Lung (tissue), 12 donors: ENCODE data around the gene VTI1A. TPM values are rescaled to one million over a fixed set of nuclear protein-coding genes. Genes with fewer than 3 reads are reported as not detected.

Experiments
- ATAC-seq: fragments of 200-7000 bp; cut with Tn5 transposase; one replicate; pipeline ENCODE4 v1.9.1; 2020; ENCODE audit warnings: moderate number of reproducible peaks; ENCODE audit not compliant: insufficient read depth, low FRiP score
- DNase-seq, 3 donors: peaks; one replicate each; pipeline ENCODE4 v3.0.0-alpha.2; 2013 to 2017
- H3K27ac ChIP-seq, 2 donors: one replicate each; pipeline ENCODE4 v1.5.1; 2013; ENCODE audit warnings: mild to moderate bottlenecking in 2 of 2, moderate library complexity in 2 of 2, control low read depth in 1 of 2, inconsistent platforms in 1 of 2, low read depth in 1 of 2, low read length in 1 of 2
- H3K27me3 ChIP-seq, 3 donors: one replicate each; pipeline ENCODE4 v1.5.1; 2013; ENCODE audit warnings: low read length in 2 of 3; ENCODE audit not compliant: control insufficient read depth in 3 of 3, insufficient read depth in 3 of 3
- H3K36me3 ChIP-seq, 4 donors: one replicate each; pipeline ENCODE4 v1.5.1; 2013; ENCODE audit warnings: low read length in 4 of 4, mild to moderate bottlenecking in 1 of 4, moderate library complexity in 1 of 4; ENCODE audit not compliant: control insufficient read depth in 4 of 4, insufficient read depth in 4 of 4
- H3K4me1 ChIP-seq, 5 donors: one replicate each; pipeline ENCODE4 v1.5.1; 2013; ENCODE audit warnings: low read length in 5 of 5, mild to moderate bottlenecking in 2 of 5, moderate library complexity in 1 of 5; ENCODE audit not compliant: control insufficient read depth in 5 of 5, insufficient read depth in 5 of 5
- H3K4me3 ChIP-seq: one replicate; pipeline ENCODE4 v1.5.1; 2013; ENCODE audit warnings: mild to moderate bottlenecking, control low read depth, moderate library complexity
- H3K9ac ChIP-seq, 2 donors: one replicate each; pipeline ENCODE4 v1.5.1; 2013; ENCODE audit warnings: low read length in 2 of 2, control low read depth in 1 of 2; ENCODE audit not compliant: insufficient read depth in 1 of 2
- H3K9me3 ChIP-seq, 4 donors: one replicate each; pipeline ENCODE4 v1.5.1; 2013; ENCODE audit warnings: low read length in 3 of 4, mild to moderate bottlenecking in 1 of 4, moderate library complexity in 1 of 4; ENCODE audit not compliant: control insufficient read depth in 4 of 4, insufficient read depth in 3 of 4
- WGBS, 2 donors: extraction: QIAGEN DNeasy Blood & Tissue Kit; methylation state at CpG; one replicate each; pipeline ENCODE4 v1.1.7; 2013; 5-methylcytosine and 5-hydroxymethylcytosine counted together
- polyA plus RNA-seq, 2 donors: library from polyadenylated mRNA; stranded (reverse); fragments of 200-250 nt; gene quantifications; one replicate each; pipeline ENCODE4 v1.2.1, GENCODE V29; 2013
- total RNA-seq, 2 donors: library from RNA; depleted of rRNA in 1 of 2; stranded (reverse); fragments of >200 nt in 1 of 2; gene quantifications; one replicate each; pipeline ENCODE4 v1.2.1, GENCODE V29; 2014 to 2021
- TF ChIP-seq, protein P1 (sequence below): IDR thresholded peaks from 2 replicates; pipeline ENCODE4 v1.5.1; 2012; ENCODE audit warnings: mild to moderate bottlenecking; ENCODE audit errors: control extremely low read depth, extremely low read depth
- donor health status: control.
- donor health status: control.
- donor health status: Bipolar disorder and iron deficiency.
- donor health status: healthy.
- donor health status: DM: yes; HTN: yes; CAD: no.

Gene VTI1A
- total and polyA plus RNA-seq, 4 donors = 9.2 to 48.2 (median 28.4) TPM

GRCh38 chr10:112624546-112625048 lies 177.6 kb downstream of the VTI1A start:
- peaks cover 0 to 18% (median 14%) of the 10 kb centered on the region in 5 donors for H3K4me1 ChIP-seq
- 87 to 89% methylated on average over 7 of the region's 7 CpGs for WGBS, 2 donors
- H3K9me3 ChIP-seq = no peaks in the 10 kb centered on the region
- DNase-seq = peak in 2 of 3 donors; percentile 43 to 59
- no peaks in the 10 kb centered on the region for H3K27me3 ChIP-seq
- no peaks in the 10 kb centered on the region for H3K36me3 ChIP-seq
- no peak overlapping the region for H3K4me3 ChIP-seq
- TF ChIP-seq, protein P1, sequence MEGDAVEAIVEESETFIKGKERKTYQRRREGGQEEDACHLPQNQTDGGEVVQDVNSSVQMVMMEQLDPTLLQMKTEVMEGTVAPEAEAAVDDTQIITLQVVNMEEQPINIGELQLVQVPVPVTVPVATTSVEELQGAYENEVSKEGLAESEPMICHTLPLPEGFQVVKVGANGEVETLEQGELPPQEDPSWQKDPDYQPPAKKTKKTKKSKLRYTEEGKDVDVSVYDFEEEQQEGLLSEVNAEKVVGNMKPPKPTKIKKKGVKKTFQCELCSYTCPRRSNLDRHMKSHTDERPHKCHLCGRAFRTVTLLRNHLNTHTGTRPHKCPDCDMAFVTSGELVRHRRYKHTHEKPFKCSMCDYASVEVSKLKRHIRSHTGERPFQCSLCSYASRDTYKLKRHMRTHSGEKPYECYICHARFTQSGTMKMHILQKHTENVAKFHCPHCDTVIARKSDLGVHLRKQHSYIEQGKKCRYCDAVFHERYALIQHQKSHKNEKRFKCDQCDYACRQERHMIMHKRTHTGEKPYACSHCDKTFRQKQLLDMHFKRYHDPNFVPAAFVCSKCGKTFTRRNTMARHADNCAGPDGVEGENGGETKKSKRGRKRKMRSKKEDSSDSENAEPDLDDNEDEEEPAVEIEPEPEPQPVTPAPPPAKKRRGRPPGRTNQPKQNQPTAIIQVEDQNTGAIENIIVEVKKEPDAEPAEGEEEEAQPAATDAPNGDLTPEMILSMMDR = no peak
- H3K9ac ChIP-seq = no peak overlapping the region
- ATAC-seq = no peak
- no peak overlapping the region for H3K27ac ChIP-seq

DNA sequence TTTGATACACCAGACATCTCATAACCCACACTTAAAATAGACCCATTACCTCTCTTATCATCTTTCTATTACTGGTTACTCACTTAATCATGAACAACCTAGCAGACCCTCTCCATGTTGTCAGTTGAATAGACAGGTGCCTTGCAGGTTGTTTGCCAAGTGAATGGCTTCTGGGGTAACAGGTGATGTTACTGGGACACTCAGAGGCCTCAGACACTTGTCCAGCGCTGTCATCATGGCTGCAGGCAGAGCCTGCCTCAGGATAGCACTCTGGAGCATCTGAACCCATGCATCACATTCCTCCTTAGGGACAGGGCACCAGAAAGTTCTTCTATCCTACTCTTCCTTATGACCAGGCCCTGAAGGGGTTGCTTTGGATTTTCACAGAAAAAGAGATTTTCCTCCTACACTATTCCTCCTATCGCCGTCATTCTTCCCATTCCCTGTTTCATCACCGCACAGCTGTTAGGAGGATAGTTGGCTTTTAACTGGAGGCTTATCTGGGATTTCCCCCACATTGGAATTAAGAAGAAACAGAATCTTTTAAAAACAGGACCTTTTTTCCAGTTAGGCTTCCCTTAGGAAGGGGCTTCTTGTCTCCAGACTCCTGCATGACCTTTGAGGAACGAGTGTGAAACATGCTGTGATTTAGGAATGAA lies 182.1 kb downstream of the VTI1A start:
- TF ChIP-seq, protein P1 = no peak
- no peaks in the 10 kb centered on the region for H3K27me3 ChIP-seq
- peaks cover 0 to 6% (median 3%) of the 10 kb centered on the region in 5 donors for H3K4me1 ChIP-seq
- ATAC-seq = no peak
- H3K27ac ChIP-seq = no peak overlapping the region
- 88 to 95% methylated on average over 5 of the region's 5 CpGs for WGBS, 2 donors
- H3K9ac ChIP-seq = no peak overlapping the region
- no peaks in the 10 kb centered on the region for H3K9me3 ChIP-seq
- no peak overlapping the region for H3K4me3 ChIP-seq
- DNase-seq = peak in 2 of 3 donors; percentile 49 to 54
- no peaks in the 10 kb centered on the region for H3K36me3 ChIP-seq

GRCh38 chr10:112631501-112632400 lies 184.7 kb downstream of the VTI1A start:
- H3K27ac ChIP-seq = no peak overlapping the region
- TF ChIP-seq, protein P1 = no peak
- DNase-seq = no peak
- WGBS, 2 donors = 96 to 97% methylated on average over 8 of the region's 8 CpGs
- ATAC-seq = no peak
- no peak overlapping the region for H3K9ac ChIP-seq
- peaks cover 0 to 6% (median 3%) of the 10 kb centered on the region in 5 donors for H3K4me1 ChIP-seq
- no peaks in the 10 kb centered on the region for H3K27me3 ChIP-seq
- H3K9me3 ChIP-seq = no peaks in the 10 kb centered on the region
- no peaks in the 10 kb centered on the region for H3K36me3 ChIP-seq
- no peak overlapping the region for H3K4me3 ChIP-seq
